ENCODE results near the gene TIAM1.

TIAM1 gene

DNA sequence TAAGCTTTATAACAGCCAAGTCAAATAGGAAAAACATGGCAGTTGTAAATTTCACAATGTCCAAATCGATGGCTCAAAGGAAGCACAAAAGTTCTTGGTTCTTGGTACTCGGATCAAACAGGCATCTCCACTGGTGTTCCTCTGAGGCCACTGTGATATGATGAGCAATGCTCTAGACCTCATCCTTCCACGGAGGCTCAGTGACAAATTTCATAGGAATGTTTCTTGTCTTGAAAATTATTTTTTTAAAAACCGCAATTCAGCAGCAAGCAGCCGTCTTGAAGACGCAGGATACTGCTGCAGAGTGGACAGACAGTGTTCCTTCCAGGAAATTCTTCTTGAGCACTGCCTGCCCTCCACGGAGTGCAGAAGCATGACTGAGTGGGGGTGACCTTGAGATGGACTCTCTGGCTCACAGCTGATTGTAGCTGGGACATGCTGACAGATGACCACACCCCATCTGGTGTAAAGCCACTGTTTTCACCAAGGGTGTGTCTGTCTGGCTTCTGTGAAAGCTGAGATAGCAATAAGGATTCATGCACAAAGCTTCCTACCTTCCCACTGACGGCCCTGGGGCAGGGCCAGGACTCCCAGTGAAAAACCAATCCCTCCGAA is 61.9 kb downstream of the TIAM1 start:
- peak; percentile 97 for DNase-seq

DNA sequence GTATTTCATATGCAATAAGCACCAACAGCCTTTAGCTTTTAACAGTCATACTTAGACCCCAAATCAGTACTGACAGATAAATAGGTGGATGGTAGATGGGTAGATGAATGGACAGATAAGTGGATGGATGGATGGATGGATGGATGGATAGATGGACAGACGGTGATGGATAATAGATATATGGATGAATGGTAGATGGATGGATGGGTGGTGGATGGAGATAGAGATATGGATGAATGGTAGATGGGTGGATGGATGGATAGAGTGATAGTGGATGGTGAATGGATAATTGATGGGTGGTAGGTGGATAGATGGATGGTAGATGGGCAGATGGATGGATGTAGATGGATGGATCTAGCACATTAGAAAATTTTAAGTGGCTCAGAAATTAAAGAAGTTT is 62.5 kb downstream of the TIAM1 start:
- DNase-seq, result no peak

DNA sequence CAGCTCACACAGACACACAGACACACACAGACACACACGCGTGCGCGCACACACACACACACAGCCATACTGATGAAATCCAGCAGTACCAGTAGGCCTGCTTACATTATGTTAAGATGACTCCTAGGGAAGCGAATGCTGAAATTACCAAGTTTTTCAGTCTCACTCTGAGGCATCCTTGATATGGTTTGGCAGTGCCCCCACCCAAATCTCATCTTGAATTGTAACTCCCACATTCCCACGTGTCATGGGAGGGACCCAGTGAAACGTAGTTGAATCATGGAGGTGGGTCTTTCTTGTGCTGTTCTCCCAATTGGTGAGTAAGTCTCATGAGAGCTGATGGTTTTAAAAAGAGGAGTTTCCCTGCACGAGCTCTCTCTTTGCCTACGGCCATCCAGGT is 64.1 kb downstream of the TIAM1 start:
- peak; percentile 21 for DNase-seq

DNA sequence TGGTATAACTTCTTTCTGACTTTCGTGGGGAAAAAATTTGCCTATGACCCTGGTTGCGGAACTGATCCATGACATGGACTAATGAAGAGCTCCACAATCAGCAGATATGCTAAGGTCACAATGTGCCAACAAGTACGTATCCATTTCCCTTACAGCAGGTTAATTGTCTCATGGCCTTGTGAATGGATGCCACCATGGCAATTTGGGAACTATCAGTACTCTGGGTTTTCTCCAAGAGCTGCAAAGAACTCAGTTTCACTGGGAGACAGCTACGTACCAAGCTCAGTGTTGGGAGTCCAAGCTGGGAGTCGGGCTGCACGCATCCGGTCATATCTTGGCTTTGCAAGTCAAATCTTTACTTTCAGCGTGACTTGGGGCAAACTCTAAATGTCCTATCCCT is 64.8 kb downstream of the TIAM1 start:
- DNase-seq, result no peak

DNA sequence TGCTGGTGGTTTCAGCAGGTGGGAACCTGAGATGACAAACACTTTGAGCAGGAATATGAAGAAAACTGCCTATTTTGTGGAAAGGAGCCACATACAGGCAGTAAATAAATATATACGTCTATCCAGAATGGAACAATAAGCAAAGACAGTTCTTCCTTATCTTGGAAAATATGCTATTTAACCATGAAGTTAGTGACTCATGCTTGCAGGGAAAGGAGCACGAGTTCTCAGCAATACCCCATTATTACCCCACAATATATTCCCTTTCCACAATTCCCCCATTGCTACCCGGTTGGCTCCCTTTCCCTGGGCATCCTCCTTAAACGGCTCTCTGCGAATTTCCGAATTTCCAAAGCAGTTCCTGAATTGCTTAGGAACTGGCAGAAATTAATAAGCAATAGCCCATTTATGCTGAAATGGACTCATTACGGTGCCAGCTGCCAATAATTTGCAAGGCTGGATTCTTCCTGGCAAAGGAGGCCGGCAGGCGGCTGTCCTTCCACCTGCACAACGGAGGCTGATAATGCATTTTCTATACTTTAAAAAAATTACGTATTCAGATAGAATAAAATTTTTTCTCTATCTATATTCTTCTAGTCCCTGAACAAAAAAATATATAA is 65.4 kb downstream of the TIAM1 start:
- peak; percentile 8 for DNase-seq

DNA sequence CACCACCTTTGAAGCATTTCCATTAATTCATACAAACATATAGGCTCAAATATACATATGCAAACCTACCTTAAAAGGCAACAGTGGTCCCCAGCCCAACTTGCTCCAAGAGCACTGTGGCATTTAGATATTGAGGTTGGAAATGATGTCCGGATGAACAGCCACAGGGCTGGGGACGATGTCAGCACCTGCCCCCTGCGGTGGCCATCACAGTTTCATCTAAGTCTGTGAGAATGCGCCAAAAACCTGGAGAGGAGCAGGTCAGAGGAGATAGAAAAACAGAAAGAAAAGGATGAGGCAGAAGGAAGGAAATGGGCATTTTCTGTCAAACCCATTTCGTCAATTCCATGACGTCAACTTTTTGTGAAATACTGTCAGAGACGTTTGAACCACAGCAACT is 67.4 kb downstream of the TIAM1 start:
- DNase-seq, result no peak

DNA sequence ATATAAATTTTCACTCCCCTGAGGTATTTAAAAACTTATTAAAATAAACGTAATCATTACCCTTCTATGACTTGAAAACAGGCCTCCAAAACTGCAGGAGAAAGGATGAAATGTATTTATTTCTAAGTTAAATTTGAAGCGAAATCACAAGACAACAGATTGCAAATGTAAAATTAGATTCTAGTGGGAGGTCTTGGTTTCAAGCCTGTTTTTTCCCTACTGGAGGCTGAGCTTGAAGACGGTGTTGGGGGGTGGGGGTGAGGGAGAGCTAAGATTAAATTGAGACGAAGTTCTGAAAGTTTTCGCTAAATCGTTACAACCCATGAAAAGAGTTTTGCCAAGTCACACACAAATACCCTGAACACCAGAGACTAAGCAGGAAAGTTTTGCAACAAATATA is 68.2 kb downstream of the TIAM1 start:
- DNase-seq, result no peak

DNA sequence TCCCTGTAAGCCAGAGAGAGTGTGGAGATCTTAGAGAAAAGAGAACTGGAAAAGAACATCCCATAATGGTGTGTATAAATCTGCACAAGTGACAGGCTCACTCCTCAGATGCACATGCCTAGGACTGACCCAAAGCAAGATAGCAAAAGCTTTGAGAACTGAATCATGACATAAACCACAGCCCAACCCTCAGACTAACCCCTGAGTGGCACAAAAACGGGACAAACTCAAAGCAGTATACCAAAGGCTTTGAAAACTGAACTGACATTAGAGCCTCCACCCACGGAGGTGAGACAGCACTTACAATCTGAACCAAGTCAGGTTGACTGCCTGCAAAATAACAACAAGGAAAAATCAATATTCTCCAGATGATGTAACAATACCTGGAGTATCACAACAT is 70.8 kb downstream of the TIAM1 start:
- no peak for DNase-seq

DNA sequence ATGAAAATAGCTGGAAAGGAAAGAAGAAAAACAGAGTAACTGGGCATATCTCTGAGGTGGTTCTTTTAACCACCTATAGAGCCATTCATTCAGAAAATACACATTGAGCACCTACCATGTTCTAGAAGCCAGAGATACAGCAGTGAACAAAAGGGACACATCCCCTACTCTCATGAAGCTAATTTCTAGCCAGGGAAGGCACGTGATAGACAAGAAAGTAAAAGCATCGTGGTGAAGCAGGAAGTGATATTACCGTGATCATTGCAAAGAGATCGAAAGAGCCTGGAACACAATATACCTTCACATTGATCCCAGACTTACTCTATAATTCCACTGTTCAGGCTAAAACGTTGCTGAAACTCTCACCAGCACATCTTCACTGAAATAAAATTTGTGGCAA is 76.0 kb downstream of the TIAM1 start:
- no peak for DNase-seq

DNA sequence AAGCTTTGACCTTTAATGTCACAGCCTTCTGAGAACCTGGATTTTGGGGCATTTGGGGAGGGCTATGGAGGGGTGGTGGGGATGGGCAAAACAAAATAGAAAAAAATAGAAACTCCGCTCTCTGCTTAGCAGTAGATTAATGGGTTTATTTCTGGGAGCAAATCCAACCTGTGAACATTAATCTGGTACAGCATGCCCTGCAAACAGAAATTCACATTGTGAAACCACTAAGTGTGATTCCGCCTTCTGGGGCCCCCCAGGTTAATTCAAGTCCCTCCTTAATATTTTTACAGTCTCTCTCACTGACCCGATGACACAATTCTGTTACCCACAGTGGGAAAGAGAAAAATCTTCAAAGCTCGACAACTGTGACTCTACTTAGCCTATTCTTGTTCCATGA is 76.4 kb downstream of the TIAM1 start:
- peak; percentile 23 for DNase-seq

DNA sequence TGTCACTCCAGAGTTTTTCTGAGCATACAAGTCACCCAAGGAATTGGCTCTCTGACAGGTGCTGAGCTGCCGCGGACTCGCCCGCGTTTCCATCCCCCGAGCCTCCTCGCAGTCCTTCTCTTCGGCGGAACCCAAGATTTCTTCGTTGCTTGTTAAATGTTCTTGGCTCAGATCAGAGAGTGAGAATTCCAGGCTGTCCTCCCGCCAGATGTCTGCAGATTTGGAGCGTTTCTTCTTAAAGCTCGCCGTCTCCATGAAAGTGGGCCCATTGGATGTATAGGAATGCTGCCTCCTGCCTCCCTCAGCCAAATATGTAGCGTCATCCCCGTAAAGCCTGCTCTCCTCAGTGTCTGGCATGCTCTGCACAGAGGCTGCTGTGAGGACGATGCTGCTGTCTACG is 77.8 kb downstream of the TIAM1 start:
- peak; percentile 34 for DNase-seq

DNA sequence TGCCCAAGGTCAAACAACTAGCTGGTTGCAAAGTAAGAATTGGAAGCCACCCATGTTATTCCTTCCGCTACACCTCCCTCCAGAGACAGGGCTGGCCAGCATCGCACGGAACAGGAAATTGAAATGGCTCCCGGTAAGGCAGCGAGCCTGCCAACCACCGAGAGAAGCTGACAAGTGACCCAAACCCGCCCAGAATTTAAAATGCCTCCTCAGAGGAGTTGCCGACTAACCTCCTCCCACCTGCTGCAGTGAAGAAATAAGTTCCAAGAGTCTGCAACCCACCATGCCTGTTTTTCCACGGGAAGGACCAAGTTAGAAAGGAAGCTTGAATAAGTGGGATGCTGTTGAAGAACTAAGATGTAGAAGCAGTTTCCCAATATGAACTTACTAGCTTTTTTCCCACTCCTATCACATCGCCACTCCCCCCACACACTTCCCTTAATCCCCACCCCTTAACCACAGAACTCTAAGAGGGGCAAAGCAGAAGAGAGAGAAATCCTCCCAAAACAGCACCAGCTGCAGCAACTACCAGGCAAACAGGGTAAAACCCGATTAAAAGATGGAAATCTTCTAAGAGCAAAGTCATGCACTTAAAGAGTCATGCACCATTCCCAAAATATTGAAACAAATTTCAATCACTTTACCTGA is 78.6 kb downstream of the TIAM1 start:
- DNase-seq, result no peak

DNA sequence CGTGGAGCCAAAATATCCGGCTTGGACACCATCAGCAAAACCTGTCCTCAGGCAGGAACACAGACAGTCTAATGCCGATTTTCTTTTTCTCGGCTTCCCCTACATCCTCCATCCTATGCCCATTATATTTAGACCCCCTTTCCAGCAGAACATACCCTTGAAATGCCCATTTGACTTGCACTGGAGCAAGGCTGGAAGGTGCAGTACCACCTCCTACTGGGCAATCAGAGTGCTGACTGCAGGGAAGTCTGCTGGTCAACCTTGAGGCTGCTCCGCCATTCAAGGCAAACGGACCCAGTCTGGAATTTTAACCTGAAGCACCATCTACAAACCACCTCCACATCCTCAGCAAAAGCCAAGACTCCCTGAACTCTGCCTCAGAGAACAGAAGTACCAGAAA is 79.5 kb downstream of the TIAM1 start:
- no peak for DNase-seq

DNA sequence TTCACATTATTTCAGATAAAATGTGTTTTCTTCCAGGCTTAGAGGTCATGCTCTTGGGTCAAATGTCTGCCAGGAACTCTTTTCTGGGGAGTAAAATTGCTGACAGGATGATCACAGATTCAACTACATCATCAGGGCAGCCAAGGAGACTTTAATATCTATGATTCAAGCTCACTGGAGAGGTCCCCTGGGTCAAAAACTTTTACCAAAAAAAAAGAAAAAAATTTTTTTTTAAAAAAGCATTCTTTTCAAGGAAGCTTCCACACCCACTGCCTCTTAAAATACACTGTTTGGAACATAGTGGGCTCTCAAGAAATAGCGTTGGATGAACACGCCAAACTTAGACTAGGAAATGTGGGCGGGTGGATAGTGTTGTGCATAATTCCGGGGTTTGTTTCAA is 81.3 kb downstream of the TIAM1 start:
- no peak for DNase-seq

DNA sequence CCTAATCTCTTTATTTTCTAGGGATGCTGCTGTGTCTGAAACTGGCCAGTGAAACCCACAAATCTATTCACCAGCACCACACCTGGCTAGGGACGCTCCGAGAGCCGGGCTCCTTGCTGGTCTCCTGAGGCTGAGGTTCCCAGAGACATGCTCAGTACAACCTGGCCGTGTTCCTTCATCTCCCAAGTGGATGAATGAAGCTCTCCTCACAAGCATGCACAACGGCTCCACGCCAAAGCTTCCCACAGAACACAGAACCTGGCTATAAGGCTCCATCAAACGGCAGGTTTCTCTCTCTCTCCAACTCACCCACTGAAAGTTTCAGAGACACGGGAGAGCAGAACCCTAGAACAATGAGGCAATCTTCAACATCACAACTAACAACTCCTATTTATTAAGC is 82.3 kb downstream of the TIAM1 start:
- DNase-seq, result no peak

DNA sequence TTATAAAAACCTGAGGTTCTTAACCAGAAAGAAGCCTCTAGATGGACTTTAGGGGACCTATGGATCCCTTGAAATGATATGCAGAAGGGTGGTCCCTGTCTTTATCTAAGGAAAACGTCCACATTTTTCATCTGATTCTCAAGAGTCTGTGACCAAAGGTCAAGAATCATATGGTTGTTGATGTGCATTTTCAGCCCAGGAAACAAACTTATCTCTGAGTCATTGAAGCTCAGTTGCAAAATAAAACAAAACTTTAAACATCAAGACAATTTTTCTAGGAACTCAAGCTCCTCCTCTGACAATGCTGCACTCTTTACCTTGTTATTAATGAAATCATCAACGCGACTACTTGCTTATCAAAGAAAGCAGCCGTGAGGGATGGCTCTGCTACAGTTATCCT is 83.3 kb downstream of the TIAM1 start:
- no peak for DNase-seq

DNA sequence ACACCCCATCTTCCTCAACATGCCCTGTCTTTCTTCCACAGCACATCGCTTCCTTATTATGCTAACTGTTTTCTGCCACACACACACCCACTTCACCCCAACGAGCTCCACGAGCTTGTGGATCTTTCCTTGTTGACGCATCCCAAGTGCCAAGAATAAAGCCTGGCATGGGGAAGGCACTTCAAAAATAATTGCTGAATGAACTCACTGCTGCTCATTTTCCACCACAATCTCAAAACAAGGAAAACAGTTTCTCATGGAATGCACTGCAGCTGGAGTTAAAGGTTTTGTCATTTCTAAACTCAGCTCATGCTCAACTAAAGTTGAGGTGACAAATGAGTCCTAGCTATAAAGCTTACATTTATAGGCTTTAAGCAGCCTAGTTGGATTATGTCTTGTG is 86.0 kb downstream of the TIAM1 start:
- no peak for DNase-seq

DNA sequence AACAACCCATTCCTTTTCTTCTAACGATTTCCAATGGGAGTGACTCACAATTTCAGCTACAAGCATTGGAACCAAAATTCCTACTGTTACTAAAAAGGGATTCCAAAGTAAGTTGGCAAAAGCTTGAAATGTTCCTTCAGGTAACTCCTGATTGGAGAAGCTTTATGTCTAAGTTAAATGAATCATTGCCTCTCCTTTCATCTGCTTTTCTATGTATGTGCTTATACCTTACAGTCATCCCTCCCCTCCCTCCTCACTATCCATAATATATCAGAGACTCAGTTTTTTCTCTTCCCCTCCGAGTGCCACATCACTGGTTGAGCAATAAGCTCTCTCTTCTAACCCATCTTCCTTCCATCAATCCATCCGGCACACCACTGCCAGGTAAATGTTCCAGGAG is 86.8 kb downstream of the TIAM1 start:
- peak; percentile 7 for DNase-seq

DNA sequence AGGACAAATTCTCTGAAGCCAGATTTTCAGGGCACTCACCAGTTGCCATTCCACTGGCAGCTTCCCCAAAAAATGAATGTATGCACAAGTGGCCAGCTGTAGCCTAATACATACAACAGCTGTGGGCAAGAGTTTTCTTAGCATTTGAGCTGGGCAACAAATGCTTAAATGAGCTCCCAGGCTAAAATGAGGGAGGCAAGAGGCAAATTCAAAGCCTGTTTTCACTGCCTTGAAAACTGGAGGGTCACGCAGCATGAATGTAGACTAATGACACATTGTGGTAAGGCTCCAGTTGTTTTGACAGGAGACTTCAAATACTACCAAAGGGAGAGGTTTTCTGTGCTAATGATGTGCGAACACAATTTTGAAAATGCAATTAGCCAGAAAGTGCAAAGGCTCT is 88.2 kb downstream of the TIAM1 start:
- no peak for DNase-seq

DNA sequence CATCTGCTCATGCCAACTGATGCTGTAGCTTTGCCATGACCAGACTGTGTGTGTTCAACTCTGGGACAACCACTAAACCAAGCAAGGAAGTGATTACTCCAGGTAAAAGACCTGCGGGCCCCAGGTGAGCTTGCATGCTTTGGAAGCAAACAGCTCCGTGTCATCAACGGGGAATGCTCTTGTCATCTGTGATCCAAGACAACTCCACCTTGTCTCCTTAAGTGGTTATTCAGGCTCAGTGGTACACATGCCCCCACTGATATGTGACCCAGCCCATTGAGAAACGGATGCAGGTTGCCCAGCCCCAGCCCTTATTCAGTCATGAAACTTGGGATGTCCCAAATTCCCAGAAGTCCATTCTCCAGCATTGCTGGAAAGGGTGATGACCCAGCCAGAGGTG is 89.0 kb downstream of the TIAM1 start:
- no peak for DNase-seq

DNA sequence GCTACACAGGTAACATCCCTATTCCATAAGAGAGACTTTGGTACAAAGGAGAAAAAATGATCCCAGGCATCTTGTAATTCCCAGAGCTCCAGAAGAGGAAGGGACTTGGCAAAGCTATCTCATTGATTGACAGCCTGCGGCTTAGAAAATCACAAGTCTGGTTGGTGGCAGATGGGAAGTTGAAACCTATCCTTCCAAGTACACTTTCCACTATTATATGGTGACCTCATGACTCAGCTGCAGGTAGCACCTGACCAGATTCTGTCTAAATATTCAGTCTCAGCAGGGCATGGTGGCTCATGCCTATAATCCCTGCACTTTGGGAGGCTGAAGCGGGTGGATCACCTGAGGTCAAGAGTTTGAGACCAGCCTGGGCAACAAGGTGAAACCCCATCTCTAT is 89.9 kb downstream of the TIAM1 start:
- DNase-seq, result no peak

DNA sequence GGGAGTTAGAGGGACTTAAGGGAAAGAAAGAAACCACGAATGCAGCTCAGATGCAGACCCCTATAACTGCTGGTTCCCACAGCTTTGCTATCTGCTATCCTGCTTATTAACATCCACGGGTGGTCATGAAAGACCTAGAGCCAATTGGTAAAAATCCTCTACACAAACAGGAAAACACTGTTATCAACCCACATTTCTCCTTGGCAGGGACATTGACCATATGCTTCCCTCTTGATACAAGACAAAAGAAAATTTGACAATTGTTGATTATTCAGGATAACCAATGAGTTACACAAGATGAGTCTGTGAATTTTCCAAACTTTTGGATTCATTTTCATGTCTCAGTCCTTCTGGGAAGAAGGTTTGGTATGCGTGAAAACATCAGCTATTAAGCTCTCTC is 90.4 kb downstream of the TIAM1 start:
- DNase-seq, result no peak

DNA sequence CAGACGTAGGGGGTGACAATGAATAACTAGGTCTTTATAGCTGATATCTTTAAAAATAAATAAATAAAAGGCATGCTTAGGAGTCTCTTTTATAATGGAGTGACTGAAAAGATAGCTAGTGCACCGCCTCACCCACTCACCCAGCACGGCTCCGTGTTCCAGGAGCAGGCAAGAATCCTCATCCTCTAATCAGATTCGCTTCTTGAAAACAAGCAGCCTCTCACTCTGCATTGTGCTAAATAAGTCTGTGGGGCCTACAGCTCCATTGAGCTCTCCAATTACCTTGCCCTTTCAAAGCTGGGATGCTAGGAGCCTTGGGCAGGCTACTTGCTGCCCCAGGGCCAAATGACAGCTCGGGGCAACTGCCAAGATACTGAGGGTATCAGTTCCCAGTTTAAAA is 91.5 kb downstream of the TIAM1 start:
- DNase-seq, result no peak

DNA sequence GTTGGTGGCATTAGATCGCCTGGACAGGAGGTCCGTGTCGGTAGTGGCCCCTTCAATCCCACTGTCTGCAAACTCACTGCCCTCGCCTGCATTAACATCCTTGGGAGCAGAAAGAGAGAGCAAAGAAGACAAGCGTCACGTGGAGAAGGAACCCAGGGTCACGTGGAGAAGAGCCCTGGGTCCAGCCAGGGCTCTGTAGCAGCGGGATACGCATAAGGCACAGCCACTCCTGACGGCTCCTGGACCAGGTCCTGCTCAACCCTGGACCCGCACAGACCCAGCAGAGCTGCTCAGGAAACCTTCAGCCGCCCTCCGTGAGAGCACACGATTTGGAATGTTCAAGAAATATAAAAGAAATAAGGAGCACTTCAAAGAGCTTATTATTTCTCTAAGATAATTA is 92.0 kb downstream of the TIAM1 start:
- DNase-seq, result no peak

DNA sequence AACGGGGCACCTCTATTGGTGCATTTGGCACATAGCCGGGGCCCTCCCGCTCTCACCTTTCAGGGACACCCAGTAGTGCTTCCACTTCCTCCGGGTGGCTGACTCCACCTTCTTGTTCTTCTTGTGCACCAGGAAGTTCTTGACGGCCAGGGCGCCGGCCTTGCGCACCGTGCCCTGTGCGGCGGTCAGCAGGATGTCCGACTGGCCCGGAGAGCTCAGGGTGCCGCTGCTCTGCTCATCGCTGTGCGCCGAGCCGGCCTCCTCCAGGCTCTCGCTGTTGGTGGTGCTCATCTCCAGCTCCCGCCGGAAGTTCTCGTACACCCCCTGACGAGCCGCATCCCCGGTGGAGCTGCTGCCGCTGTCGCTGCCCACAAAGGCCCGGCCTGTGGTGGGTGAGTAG is 92.4 kb downstream of the TIAM1 start:
- DNase-seq, result no peak
